HG03342 (cell line): Measurements from ENCODE around the gene USE1.

Experiments
- ATAC-seq: cut with Tn5 transposase; IDR thresholded peaks from one replicate; pipeline ENCODE4 v1.9.1; 2021; ENCODE audit warnings: mild to moderate bottlenecking, moderate library complexity; ENCODE audit not compliant: unreplicated experiment

Gene USE1

GRCh38 chr19:17235300-17235970 lies 20.3 kb downstream of the USE1 start:
- no peak for ATAC-seq

DNA sequence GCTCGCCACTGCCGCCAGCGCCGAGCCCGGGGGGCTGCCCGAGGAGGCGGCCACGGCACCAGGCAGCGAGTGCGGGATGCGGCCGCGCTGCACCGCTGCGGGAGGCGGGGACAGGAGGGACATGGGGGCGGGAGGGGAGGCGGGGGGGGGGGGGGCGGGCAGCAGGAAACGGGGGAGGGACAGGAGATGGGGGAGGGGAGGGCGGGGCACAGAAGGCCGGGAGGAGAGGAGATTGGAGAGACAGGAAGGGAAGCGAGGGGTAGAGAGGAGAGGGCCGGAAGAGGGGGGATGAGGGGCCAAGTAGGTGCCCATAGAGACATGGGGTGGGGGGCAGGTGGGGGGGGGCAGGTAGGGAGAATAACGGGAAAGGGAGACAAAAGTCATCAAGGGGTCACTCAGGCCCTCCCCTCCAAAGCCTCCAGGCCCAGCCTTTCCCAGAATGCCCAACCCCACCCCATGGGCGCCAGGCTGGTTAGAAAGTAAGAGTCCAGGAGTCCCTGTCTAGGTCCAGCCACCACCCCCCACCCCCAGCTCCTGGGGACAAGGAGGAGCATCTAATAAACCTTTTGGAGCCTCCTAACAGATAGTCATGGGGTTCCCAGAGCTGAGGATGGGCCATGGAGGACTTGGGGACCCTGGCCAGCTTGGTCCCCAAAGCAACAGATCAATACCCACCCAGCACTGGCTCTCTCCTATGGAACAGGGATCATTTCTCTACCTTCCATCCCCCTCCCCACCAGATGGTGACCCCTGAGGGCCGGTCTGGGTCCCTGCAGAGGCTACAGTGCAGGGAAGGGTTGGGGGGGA lies 21.0 kb downstream of the USE1 start:
- no peak for ATAC-seq

DNA sequence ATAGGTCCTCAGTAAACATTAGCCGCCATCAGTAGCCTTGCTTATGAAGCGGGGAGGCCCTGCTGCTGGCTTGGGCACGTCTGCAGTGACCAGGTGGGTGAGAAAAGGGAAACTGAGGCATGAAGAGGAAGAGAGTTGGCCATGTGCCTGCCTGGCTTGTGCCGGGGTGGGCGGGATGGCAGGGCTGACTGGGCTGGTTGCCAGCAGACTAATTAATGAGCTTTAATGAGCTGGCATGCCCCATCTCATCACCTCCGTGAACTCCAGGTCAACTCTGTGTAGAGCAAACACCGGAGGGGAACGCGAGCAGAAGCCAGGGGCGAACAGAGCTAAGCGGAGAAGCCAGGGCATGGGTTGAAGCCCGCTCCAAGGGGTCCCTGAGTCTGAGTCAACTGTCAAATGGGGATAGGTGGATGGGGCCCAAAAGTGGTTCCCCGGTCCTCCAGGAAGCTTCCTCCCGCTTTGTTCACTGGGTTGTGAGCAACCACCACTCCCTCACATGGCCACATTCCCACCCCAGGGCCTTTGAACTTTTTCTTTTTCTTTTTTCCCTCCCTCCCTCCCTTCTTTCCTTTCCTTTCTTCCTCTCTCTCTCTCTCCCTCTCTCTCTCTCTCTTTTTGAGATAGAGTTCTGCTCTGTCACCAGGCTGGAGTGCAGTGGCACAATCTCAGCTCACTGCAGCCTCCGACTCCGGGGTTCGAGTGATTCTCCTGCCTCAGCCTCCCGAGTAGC lies 21.8 kb downstream of the USE1 start:
- no peak for ATAC-seq

- no peak for ATAC-seq
Observed at GRCh38 chr19:17237747-17238706, 22.9 kb downstream of the USE1 start.

GRCh38 chr19:17240062-17240752 lies 25.1 kb downstream of the USE1 start:
- no peak for ATAC-seq

- no peak for ATAC-seq
Observed at GRCh38 chr19:17240826-17241399, 25.8 kb downstream of the USE1 start.

DNA sequence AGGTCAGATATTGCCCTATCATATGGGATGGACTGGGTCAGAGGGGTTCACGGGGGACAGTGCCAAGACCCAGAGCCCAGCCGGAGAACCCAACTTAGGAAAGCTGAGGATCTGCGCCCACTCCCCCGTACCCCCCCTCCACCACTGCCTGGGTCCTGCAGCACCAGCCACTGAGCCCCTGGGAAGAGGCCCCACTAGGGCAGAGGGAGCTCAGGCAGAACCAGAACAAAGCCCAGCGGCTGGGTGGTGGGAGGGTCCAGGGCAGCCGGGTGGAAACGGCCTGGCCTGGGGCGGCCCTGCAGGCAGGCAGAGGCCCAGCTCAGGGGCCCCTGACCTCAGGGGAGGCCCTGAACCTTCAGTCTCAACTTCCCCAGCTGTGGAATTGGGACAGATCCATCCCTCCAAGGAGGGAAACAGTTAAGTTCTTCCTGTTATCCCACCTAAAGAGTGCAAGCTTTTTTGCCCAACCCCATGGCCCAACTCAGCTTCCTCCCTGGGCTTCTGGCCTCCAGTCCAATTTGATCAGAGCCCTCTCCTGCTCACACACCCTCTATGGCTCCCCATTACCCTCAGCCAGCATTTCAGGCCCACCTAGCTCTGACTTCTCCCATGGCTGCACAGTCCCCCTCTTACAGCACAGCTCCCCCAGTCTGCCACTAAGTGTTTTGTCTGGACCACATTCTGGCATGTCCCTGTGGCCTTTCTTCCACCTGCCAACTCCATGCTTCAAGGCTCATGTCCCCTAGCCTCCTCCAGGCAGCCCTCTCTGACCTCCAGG lies 27.5 kb downstream of the USE1 start:
- ATAC-seq, result no peak

GRCh38 chr19:17243211-17243829 lies 28.2 kb downstream of the USE1 start:
- no peak for ATAC-seq

DNA sequence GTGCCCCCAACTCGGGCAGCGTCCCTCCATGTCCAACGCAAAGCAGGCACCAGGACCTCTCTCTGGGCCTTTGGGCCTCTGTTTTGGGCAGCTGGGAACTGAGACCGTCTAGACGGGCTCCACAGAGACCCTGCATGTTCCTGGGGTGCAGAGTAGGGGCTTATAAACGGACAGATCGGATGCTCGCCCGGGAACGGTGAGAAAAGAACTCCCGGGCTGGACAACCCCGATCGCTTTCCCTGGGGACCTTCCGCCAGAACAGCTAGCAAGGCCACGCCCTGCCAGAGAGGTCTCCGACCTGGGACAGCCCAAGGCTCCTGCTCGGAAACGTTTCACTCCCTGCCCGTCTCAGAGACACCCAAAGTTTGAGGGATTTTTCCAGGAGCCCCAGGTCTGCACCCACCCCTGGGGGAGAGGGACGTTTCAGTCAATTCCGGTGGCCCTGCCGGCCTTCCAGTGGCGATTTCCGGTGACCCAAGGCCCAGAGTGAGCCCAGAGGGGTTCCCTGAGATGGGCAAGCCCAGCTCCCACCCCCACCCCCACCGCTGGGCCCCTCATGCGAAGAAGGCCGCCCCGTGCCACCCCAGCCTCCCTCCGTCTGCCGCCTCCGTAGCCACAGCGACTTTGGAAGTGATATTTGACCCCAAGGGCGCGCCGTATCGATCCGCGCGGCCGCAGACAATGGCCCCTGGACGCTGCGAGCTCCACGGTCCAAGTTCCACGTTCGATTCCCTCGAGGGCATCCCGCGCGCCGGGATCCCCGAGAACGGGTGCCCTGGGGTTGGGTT lies 28.9 kb downstream of the USE1 start:
- no peak for ATAC-seq

DNA sequence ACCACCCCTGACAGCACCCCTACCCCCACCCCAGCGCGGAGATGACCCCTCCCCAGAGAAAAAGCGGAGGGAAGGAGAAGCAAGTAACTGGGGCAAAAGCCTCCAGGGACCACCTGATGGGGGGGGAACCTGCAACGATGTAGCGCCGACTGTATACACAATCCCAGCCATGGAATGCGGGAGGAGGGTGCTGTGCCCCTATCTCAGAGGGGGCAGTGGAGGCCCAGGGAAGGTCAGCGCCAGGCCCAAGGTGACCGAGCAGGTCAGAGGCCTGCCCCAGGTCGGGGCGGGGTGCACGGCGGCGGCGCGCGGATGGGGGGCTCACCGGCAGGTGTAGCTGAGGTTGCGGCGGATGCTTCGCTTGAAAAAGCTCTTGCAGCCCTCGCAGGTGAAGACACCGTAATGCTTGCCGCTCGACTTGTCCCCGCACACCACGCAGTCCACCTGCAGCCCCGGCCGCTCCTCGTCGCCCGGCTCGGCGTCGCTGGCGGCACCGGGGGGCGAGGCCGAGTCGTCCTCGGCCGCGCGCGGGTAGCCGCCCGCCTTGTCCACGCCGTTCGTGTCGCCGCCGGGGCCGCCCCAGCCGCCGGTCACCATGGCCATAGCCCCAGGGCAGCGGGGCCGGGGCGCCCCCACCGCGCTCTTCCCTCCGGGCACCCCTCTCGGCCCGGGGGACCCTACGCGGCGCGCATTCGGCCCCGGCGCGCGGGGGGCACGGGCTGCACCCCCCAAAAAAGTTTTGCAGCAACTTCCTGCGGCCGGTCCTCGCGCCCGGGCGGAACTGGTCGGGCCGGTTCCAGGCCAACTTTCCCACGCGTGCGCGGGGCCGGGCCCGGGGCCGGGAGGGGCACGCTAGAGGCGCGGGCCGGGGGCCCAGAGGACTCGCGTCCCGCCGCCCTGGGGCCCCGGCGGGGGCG lies 29.7 kb downstream of the USE1 start:
- no peak for ATAC-seq

DNA sequence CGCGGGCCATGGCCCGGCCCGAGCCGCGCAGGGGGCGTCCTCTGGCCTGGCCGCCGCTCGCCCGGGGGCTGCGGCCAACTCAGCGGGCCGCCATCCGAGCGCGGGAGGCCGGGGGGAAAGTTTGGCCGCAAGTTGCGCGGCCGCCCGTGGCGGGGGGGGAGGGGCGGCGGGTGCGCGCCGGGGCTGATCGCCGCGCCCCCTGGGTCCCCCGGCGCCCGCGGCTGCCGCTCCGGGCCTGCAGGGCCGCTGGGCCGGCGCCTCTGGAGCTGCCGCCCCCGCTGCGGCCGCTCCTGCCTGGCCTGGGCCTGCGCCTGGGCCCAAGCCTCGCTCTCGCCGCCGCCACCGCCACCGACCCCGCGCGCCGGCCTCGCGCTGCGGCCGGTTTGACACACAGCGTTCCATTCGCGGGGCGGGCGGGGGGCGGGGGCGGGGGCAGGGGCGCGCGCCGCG lies 30.4 kb downstream of the USE1 start, which contains the start of gene NR2F6:
Gene NR2F6, minus strand, starts transcription at position 385 of the 450 bp plus-strand sequence. CDS start 699 bp downstream, outside the sequence.
- no peak for ATAC-seq

DNA sequence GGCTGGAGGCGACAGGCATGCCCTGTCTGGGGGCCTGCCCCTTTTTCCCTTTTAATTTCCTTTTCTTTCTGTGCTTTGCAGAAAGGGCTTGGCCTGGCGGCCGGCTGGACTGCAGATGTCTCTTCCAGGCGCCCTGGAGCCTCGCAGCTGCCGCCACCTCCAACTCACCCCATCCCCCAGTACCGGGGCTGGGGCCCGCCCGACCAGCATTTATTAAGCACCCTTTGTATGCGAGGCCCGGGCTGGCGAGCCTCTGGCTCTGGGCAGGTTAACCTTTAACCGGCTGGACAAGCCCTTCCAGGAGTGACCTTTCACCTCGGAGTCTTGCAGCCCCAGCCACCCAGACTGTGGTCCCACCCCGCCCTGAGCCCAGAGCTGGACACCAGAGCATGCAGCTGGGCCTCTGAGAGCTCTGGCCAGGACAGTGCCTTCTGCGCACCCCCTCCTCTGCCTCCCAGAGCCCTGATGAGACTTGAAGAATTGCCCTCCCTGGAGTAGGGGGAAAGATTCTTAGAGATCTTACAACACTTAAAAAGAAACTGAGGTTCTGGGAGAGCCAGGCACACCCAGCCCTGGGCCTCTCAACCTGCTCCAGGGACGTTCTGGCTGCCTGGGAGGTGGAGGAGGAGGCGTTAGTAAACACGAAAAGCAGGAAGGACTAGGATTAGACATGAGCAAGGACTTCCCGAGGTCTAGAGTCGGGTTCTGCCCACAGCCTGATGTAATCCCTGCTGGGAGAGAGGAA lies 31.7 kb downstream of the USE1 start:
- no peak for ATAC-seq

GRCh38 chr19:17248011-17248776 lies 33.0 kb downstream of the USE1 start:
- no peak for ATAC-seq

GRCh38 chr19:17249887-17250548 lies 34.9 kb downstream of the USE1 start:
- ATAC-seq, result no peak
